ENCODE data around the gene DHDDS.

- no peak for TF ChIP-seq EZH2 (IDR thresholded peaks at IDR 0.05)
- no peak for TF ChIP-seq CTCF (IDR thresholded peaks at IDR 0.05)
- no peak for TF ChIP-seq EZH2phosphoT487 (IDR thresholded peaks at IDR 0.05)
Measured at GRCh38 chr1:26493938-26494337, 61.8 kb downstream of the DHDDS start.
